Left kidney (tissue), 2 donors: ENCODE measurements around the gene PPP1R14D. TPM values are rescaled to one million over a fixed set of nuclear protein-coding genes. Genes with fewer than 3 reads are reported as not detected.
A peak's percentile ranks its signal among the peaks of the same experiment; 100 is the strongest.

Source experiments
- DNase-seq: peaks from one replicate; pipeline ENCODE4 v3.0.0-alpha.2; 2013
- polyA plus RNA-seq: library from polyadenylated mRNA; unstranded; fragments of 120-200 nt; gene quantifications from one replicate; pipeline ENCODE4 v1.2.1, GENCODE V29; 2013; ENCODE audit not compliant: insufficient read length

PPP1R14D gene
- polyA plus RNA-seq, 1 donor, result 0.62 TPM

DNA sequence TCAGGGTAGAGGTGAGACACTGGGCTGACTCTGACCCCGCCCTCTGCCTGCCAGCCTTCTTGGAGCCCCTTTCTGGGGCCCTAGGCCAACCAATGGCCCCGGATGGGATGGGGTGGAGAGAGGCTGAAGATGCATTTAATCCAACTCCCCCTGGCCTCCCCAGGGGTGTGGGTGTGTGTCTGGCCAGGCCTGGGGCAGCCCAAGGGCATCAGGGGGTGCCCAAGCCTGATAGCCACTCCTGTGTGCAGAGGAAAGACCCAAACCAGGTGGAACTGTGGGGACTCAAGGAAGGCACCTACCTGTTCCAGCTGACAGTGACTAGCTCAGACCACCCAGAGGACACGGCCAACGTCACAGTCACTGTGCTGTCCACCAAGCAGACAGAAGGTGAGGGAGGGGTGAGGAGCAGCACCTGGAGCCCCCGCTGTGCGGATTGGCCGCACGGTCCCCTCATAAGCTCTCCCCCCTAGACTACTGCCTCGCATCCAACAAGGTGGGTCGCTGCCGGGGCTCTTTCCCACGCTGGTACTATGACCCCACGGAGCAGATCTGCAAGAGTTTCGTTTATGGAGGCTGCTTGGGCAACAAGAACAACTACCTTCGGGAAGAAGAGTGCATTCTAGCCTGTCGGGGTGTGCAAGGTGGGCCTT is 24.9 kb upstream of the PPP1R14D start:
- no peak for DNase-seq

DNA sequence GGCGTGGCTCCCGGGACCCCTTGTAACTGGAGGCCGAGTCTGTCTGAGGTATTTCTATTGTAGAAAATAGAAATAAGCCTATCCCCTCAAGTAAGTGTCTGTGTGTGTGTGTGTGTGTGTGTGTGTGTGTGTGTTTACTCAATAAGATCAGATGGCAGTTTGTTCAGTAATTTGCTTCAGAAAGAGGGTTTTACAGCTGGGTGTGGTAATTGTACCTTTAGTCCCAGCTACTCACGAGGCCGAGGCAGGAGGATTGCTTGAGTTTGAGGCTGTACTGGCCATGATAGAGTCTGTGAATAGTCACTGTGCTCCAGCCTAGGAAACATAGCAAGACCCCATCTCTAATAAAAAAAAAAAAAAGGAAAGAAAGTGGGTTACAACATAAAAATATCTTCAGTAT is 24.0 kb upstream of the PPP1R14D start:
- DNase-seq, result no peak

DNA sequence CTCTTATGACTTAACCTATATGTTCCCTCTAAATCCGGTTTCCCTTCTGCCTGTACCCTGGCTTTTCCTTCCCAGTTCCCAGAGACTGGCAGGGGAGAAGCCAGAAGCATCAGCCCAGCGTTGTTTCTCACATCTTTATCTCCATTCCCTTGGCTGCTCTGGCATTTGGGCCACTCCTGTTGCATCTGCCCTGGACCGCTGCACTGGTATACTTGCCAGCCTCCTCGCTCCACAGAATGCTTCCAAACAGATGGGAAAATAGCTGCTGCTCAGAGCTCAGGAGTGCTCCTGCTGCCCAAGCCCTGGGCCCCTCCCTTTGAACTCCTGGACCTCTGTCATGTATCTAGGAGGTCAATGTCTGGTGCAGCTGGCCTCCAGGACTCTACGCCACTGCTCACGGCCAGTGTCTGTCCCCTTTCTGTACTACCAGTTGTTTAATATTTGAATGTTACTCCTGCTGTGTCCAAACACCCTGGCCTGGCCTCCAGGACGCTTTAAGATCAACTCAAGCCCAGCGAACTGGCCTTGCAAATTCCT is 22.1 kb upstream of the PPP1R14D start:
- no peak for DNase-seq

DNA sequence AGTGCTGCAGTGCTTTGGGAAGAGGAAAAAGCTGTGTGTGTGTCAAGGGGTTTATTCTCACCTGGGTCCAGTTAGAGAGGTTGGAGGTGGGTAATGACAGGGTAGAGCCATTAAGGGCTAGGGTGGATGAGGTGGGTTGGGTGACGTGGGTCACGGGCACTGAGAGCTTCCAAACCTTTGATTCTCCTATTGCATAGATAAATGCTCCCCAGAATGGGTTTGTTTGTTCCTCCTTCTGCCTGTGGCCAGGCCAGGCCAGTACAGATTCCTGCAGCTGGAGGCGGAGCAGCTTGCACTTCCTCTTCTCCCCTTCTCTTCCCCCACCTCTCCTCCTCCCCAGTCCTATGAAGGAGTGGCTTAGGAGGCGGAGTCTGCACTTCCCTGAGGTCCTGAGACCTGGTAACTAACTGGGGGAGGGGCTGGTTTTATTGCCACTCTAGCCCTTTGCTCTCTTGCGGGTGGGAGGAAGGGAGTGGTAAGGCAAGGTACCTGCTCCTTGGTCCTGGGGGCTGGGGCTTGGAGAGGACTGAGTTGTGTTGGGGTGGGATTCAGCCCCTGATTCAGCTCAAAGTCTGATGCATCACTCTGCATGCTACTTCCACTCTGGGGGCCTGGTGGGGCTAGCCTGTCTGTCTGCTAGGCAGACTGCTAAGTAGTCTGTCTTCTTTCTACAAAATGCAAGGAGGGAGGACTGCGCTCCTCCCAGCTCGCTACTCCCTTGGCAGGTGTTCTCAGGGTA is 18.9 kb upstream of the PPP1R14D start:
- DNase-seq, result peak; percentile 84

DNA sequence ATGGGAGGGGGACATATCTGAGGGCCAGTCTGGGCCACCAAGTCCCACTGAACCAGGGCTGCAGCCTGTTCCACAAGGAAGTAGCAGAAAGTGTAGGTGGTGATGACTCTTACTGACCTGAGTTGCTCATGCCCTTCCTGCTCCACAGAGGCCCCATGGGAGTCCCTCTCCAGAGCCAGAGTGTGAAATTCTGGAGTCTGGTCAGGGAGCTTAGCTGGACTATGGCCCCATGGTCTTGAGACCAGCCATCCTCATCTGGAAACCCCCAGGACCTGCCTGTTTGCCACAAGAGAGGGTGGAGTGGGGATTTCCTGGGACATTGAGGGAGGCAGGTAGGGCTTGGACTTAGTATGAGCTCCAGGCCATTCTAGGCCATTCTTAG is 18.3 kb upstream of the PPP1R14D start:
- DNase-seq, result no peak

DNA sequence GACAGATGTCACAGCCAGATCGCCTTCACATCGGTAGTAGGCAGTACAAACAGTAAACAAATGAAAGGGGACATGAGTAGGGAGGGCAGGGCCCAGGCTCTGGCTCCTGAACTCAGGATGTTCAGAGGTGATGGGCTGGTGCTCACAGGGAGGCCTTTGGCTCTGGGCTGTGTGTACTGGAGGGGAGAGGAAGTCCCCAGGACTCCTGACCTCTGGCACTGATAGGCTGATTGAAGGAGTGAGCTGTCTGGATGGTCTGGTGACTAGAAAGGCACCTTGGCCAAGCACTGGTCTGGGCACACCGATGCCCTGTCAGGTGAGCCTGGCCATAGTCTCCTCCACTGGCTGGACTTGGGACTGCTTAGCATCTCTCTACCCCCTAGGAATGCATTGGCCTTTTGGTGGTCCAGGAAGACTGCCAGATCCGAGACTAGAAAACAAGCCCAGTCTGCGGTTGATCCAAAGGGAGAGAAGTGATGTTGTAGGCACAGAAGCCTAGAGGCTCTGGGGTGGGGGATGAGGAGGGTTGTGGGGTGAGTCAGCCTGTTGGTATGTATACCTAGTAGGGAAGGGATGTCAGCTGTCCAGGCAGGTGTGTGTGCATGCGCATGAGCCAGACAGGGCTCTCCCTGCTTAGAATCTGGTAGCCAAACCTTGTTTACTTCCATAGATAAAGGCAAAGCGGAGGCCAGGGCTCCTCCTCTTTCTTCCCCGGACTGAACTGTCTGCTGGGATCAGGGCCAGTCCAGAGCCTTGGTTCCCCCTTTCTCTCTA is 17.2 kb upstream of the PPP1R14D start:
- no peak for DNase-seq

DNA sequence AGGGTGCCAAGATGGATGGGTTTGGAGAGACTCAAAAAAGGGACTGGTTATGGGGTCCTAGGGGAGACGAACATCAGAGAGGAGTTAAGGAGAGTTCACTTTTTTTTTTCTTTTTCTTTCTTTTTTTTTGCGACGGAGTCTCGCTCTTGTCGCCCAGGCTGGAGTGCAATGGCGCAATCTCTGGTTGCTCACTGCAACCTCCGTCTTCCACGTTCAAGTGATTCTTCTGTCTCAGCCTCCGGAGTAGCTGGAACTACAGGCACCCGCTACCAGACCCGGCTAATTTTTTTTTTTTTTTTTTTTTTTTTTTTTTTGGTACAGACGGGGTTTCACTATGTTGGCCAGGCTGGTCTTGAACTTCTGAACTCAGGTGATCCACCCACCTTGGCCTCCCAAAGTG is 16.5 kb upstream of the PPP1R14D start:
- DNase-seq, result no peak

DNA sequence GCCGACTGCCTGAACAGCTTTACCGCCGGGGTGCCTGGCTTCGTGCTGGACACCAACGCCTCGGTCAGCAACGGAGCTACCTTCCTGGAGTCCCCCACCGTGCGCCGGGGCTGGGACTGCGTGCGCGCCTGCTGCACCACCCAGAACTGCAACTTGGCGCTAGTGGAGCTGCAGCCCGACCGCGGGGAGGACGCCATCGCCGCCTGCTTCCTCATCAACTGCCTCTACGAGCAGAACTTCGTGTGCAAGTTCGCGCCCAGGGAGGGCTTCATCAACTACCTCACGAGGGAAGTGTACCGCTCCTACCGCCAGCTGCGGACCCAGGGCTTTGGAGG is 16.2 kb upstream of the PPP1R14D start:
- DNase-seq, result no peak

DNA sequence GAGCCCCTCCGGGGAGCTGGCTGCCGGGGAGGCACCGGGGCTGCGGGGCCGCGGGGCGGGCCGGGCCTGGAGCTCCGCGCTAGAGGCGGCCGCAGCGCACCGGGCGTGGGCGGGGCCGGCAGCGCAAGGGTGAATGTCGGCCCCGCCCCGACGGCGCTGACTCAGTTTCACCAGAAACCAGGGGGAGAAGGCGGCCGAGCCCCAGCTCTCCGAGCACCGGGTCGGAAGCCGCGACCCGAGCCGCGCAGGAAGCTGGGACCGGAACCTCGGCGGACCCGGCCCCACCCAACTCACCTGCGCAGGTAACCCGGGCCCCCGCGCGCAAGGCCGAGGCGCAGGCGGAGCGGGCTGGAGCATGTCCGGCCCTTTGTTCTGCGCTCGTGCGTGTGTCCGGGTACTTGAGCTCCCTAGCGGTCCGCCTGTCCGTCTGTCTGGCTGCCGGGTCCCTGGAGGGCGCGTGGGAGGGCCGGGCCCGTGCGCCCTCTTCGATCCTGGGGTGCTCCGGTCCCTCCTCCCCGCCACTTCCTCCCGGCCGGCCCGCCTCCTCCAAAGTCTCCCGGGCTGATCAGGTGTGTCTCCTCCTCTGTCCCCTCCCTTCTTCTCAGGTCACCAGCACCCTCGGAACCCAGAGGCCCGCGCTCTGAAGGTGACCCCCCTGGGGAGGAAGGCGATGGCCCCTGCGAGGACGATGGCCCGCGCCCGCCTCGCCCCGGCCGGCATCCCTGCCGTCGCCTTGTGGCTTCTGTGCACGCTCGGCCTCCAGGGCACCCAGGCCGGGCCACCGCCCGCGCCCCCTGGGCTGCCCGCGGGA is 15.6 kb upstream of the PPP1R14D start, which contains the start of gene SPINT1:
TSS of gene SPINT1 (plus strand) at position 164 of the 811 bp plus-strand sequence. CDS start at position 671, 507 bp downstream.
- no peak for DNase-seq

DNA sequence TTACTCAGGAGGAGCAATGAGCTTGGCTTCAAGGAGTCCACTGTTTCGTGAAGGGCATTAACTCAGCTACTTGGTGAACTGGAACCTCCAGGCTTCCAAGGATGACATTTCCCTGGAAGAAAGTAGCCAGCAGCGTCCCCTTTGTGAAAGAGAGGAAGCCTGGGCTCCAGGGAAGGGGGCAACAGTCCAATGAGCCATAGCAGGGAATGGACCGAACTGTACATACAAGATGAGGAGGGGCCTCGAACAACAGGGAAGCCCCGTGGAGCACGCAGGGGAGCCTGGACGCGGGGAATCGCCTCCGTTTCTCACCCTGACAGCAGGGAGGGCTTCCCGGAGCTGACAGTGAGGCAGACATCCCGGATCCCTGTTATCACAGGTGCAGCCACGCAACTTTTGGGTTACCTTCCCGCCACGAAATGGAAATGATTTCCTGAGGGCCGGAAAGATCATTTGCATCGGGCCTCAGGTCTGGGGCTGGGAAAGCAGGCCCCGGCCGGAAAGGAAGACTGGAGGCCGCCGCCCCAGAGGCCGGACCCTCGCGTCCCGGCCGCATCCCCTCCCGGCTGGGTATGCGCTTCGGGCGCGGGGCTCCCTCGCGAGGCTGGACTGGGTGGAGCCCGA is 14.9 kb upstream of the PPP1R14D start:
- no peak for DNase-seq

DNA sequence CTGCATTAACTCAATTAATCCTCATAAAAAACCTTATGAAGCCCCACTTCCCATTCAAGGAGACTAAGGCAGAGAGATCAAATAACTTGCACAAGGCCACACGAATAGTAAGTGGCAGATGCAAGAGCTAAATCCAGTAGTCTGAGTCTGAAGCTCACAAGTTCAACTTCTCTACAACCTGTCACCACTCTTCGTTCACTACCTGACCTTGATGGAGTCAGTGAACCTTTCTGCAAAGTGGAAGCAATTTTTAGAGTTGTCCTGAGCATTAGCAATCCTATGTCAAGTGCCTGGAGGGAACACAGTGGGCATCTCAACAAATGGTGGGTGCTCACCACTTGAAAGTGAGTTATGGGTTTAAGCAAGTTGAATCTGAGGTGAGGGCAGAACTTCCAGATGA is 13.2 kb upstream of the PPP1R14D start:
- DNase-seq, result no peak

DNA sequence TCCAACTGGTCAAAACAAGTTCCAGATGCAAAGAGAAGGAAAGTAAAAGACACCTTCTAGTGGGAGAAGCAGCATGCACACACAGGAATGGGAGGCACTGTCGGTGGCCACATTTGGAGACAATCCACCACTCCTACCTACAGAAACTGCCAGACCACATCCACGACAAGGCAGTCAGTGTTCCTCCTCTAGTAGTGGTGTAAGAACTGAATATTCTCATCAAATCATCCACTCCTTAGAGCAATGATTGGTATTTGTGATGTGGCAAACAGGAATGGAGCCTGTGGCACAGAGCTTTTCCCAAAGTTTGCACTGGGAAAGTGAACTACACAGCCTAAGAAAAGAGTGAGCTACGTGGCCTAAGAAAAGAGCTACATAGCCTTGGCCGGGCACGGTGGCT is 10.2 kb upstream of the PPP1R14D start:
- DNase-seq, result no peak

DNA sequence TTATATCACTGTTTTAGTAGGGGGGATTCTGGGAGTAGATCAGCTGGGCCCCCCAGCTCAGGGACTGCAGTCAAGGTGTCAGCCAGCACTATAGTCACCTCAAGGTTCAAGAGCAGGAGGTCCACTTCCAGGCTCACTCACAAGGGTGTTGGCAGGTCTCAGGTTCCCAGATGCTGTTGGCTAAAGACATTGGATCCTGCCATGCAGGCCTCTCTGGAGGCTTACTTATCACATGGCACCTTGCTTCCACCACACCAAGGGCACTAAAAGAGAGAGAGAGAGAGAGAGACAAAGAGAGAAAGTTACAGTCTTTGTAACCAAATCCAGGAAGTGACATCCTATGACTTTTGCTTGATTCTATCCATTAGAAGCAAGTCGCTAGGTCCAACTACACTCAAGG is 7.5 kb upstream of the PPP1R14D start:
- no peak for DNase-seq

DNA sequence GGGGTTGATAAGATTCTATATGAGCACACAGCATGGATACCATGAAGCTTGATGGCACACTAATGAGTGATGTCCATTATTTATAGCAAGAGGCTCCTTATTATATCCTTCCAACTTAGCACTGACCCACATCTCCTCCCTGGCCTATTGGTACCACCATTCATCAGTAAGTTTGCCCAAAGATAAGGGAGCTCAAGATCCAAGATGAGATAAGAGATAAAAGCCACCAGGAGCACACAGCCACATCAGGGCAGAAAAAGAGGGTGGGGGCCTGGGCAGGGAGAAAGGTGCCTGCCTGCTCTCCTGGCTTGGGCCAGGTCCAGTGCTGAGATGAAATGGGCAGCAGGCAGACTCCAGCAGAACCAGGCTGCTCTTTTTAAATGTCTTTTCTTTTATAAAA is 4.4 kb upstream of the PPP1R14D start:
- no peak for DNase-seq

DNA sequence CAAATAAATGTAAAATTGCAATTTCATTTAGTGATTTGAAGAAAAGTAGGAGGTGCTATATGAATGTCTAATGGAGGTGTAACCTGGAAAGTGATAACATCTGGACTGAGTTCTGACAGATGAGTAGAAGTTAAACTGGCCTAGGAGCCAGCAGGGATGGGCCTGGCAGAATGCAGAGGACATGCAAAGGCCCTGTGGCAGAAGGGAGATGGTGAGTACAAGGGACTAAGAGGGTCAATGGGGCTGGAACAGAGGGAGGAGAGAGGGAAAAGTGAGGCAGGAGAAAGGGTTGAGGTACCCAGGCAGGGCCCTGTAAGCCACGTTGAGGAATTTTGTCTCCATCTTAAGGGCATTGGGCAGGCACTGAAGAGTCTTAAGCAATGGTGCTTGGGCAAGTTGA is 3.4 kb upstream of the PPP1R14D start:
- DNase-seq, result no peak

DNA sequence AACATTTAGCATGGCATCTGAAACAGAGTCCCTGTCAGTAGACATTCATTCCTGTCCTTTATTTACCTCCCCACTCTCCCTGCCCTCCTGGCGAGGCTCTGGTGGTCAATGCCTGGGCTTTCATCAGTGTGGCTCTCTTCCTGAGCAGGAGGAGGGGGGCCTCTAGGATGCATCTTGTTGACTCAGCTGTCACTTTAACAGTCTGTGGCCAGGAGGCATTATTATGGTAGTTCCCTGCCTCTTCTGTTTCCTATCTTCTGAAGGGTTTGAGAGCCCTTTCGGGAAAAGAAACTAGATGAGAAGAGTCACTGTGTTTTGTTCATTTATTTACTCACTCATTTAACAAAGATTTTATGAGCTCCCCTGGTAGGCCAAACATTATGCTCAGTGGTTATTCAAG is 2.4 kb upstream of the PPP1R14D start:
- DNase-seq, result no peak

DNA sequence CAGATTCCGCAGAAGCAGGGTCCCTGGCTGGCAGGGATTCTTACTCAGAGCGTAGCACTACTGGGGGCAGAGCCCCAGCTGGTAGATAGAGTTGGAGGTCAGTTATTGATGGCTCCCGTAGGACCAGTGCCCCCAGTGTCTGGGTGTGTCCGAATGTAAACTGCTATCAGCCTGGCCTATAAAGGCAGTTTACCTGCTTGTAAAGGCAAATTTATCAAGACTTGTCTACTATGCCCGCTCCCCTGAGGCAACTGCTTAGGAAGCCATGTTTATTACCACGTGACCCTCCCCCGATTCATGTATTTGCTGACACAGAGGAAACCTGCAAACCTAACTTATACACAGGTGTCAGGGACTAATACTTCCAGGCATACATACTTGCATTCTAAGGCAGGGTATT is 607 bp upstream of the PPP1R14D start:
- no peak for DNase-seq

DNA sequence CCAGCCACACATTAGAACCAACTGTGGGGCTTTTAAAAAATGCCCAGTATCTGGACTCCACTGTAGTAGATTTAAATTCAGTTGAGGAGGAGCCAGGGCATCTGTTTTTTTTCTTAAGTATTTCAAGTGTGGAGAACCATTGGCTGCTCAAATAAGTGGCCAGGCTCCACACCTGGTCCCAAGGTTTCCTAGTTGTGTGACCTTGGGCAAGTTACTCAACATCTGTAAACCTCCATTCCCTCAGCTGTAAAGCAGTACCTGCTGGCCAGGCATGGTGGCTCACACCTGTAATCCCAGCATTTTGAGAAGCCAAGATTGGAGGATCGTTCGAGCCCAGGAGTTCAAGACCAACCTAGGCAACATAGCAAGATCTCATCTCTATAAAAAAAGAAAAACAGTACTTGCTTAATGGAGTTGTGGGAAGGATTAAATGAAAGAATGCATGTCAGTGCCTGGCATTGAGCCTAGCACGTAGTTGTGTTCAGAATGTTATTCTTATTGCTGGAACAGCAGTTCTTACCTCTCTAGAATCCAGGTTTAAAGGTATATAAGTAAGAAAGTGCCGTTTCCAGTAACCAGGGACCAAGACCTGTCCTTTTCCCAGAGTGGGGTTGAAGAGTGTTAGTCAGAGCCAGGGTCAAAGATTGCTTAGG is 2.0 kb downstream of the PPP1R14D start:
- no peak for DNase-seq

DNA sequence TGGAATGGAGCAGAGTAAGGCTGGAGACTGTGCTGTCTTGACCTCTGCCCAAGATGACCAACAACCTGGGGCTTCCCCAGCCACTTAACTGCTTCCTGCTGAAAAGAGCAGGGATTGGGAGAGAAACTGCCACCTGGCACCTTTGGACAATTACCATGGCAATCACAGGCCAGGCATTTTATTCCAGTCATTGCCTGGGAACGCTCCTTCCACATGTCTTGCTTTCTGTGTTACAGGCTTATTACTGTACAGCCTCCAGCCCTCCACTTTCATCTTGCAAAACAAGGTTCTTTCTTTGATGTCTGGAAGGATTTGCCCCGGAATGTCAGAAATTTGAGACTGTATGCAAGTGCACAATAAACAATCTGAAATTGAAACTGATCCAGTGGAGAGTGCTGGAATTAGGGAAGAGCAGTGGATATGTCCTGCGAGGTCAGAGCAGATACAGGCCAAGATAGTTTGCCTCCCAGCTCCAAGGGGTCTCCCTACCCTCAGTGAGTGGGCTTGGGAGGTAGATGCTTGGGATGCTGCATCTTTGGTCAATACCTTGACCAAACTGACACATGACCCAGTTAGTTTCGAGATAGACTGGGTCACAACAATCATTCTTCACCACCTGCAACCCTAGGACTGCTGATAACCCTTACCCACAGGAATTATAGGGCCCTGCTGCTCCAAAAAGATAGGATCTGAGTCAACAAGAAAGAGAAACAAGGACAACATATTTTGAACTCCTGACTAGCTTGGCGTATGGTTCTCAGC is 2.7 kb downstream of the PPP1R14D start:
- DNase-seq, result no peak

DNA sequence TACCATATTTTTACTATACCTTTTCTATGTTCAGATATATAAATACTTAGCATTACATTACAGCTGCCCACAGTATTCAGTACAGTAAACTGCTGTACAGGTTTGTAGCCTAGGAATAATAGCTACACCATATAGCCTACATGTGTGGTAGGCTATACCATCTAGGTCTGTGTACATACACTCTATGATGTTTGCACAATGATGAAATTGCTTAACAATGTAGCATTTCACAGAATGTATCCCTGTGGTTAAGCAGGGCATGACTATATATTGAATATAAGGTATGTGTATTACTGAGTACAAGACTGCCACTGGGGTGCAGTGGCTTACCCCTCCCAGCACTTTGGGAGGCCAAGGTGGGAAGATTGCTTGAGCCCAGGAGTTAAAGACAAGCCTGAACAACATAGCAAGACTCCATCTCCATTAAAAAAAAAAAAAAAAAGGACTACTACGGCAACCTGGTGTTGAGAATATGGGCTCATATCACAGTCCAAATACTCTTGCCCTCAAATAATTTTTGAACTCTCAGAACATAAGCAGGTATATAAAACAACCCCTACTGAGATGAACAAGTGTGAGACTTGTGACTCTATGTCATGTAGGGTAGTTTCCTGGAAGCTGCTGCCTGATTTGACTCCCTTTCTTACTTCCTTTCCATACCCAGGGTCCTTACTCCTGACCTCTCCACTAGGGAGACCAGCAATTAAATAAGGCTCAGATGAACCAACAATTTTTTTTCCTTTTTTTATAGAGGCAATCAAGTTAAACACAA is 4.8 kb downstream of the PPP1R14D start:
- DNase-seq, result no peak
